BLaER1 (cell line): ENCODE measurements around the gene IMMP2L.

Experiments used
- H3K27ac ChIP-seq: shearing (Covaris generic); formaldehyde crosslinking; 2 replicates; pipeline ENCODE4 v1.8.1; 2022
- H3K27me3 ChIP-seq: shearing (Covaris generic); formaldehyde crosslinking; 2 replicates; pipeline ENCODE4 v1.8.1; 2022
- H3K36me3 ChIP-seq: shearing (Covaris generic); formaldehyde crosslinking; 2 replicates; pipeline ENCODE4 v1.8.1; 2022
- H3K4me1 ChIP-seq: shearing (Covaris generic); formaldehyde crosslinking; 2 replicates; pipeline ENCODE4 v1.8.1; 2022
- H3K4me2 ChIP-seq: shearing (Covaris generic); formaldehyde crosslinking; 2 replicates; pipeline ENCODE4 v1.8.1; 2022
- H3K4me3 ChIP-seq: shearing (Covaris generic); formaldehyde crosslinking; 2 replicates; pipeline ENCODE4 v1.8.1; 2022
- H3K9ac ChIP-seq: shearing (Covaris generic); formaldehyde crosslinking; 2 replicates; pipeline ENCODE4 v1.8.1; 2022
- H3K9me3 ChIP-seq: shearing (Covaris generic); formaldehyde crosslinking; 2 replicates; pipeline ENCODE4 v1.8.1; 2022
- H4K20me1 ChIP-seq: shearing (Covaris generic); formaldehyde crosslinking; 2 replicates; pipeline ENCODE4 v1.8.1; 2022
- Cebpa-rat ChIP-seq: shearing (Covaris generic); IDR thresholded peaks from 2 replicates; pipeline ENCODE4 v1.8.1; 2022

Gene IMMP2L

GRCh38 chr7:110813986-110814385, 748.3 kb downstream of the IMMP2L start:
- Histone ChIP-seq H3K36me3 (no peaks in the 10 kb centered on the region), H3K27ac (no peak overlapping the region), H3K4me3 (no peak overlapping the region), H3K9ac (no peak overlapping the region), H3K27me3 (no peaks in the 10 kb centered on the region), H3K9me3 (no peaks in the 10 kb centered on the region), H3K4me2 (no peak overlapping the region), H4K20me1 (no peaks in the 10 kb centered on the region), H3K4me1 (no peaks in the 10 kb centered on the region)
- TF ChIP-seq Cebpa-rat: no peak

GRCh38 chr7:110809832-110810231, 752.5 kb downstream of the IMMP2L start:
- H3K4me1 ChIP-seq: no peaks in the 10 kb centered on the region
- H3K27ac ChIP-seq: no peak overlapping the region
- H3K9ac ChIP-seq: no peak overlapping the region
- H3K4me3 ChIP-seq: no peak overlapping the region
- H3K36me3 ChIP-seq: no peaks in the 10 kb centered on the region
- H3K9me3 ChIP-seq: no peaks in the 10 kb centered on the region
- TF ChIP-seq Cebpa-rat: no peak
- no peaks in the 10 kb centered on the region for H3K27me3 ChIP-seq
- no peak overlapping the region for H3K4me2 ChIP-seq
- no peaks in the 10 kb centered on the region for H4K20me1 ChIP-seq

- Histone ChIP-seq H3K4me1 (no peaks in the 10 kb centered on the region), H3K9me3 (no peaks in the 10 kb centered on the region), H4K20me1 (no peaks in the 10 kb centered on the region), H3K9ac (no peak overlapping the region), H3K4me2 (no peak overlapping the region), H3K36me3 (no peaks in the 10 kb centered on the region), H3K4me3 (no peak overlapping the region), H3K27me3 (no peaks in the 10 kb centered on the region), H3K27ac (no peak overlapping the region)
- no peak for TF ChIP-seq Cebpa-rat
These were observed 753.9 kb downstream of the IMMP2L start for GRCh38 chr7:110808361-110808760.

GRCh38 chr7:110804501-110804900, 757.8 kb downstream of the IMMP2L start:
- H3K9me3 ChIP-seq: no peaks in the 10 kb centered on the region

GRCh38 chr7:110803602-110804143, 758.6 kb downstream of the IMMP2L start:
- H3K27me3 ChIP-seq: no peaks in the 10 kb centered on the region
- no peak overlapping the region for H3K9ac ChIP-seq
- no peak for TF ChIP-seq Cebpa-rat
- H3K9me3 ChIP-seq: no peaks in the 10 kb centered on the region
- no peaks in the 10 kb centered on the region for H3K4me1 ChIP-seq
- H3K36me3 ChIP-seq: no peaks in the 10 kb centered on the region
- H3K27ac ChIP-seq: no peak overlapping the region
- H3K4me2 ChIP-seq: no peak overlapping the region
- H4K20me1 ChIP-seq: no peaks in the 10 kb centered on the region
- no peak overlapping the region for H3K4me3 ChIP-seq

More at GRCh38 chr7:110804501-110804900, 757.8 kb downstream of the IMMP2L start:
- Histone ChIP-seq H3K27ac (no peak overlapping the region), H3K27me3 (no peaks in the 10 kb centered on the region), H3K9ac (no peak overlapping the region), H3K4me3 (no peak overlapping the region), H3K4me1 (no peaks in the 10 kb centered on the region), H3K4me2 (no peak overlapping the region), H3K36me3 (no peaks in the 10 kb centered on the region), H4K20me1 (no peaks in the 10 kb centered on the region)
- no peak for TF ChIP-seq Cebpa-rat

- Histone ChIP-seq H3K27ac (no peak overlapping the region), H3K27me3 (no peaks in the 10 kb centered on the region), H3K4me3 (no peak overlapping the region), H3K4me1 (no peaks in the 10 kb centered on the region), H3K9ac (no peak overlapping the region), H3K9me3 (no peaks in the 10 kb centered on the region), H4K20me1 (no peaks in the 10 kb centered on the region), H3K36me3 (no peaks in the 10 kb centered on the region), H3K4me2 (no peak overlapping the region)
- TF ChIP-seq Cebpa-rat: no peak
These were observed 760.8 kb downstream of the IMMP2L start for GRCh38 chr7:110801502-110801901.

GRCh38 chr7:110800984-110801383, 761.3 kb downstream of the IMMP2L start:
- Histone ChIP-seq H3K4me1 (no peaks in the 10 kb centered on the region), H3K9ac (no peak overlapping the region), H3K27me3 (no peaks in the 10 kb centered on the region), H4K20me1 (no peaks in the 10 kb centered on the region), H3K4me2 (no peak overlapping the region), H3K36me3 (no peaks in the 10 kb centered on the region), H3K4me3 (no peak overlapping the region), H3K9me3 (no peaks in the 10 kb centered on the region), H3K27ac (no peak overlapping the region)
- TF ChIP-seq Cebpa-rat: no peak

GRCh38 chr7:110797656-110798055, 764.6 kb downstream of the IMMP2L start:
- no peaks in the 10 kb centered on the region for H3K9me3 ChIP-seq
- no peaks in the 10 kb centered on the region for H4K20me1 ChIP-seq
- no peak overlapping the region for H3K4me2 ChIP-seq
- H3K36me3 ChIP-seq: no peaks in the 10 kb centered on the region
- no peaks in the 10 kb centered on the region for H3K4me1 ChIP-seq
- no peak for TF ChIP-seq Cebpa-rat
- no peak overlapping the region for H3K4me3 ChIP-seq
- no peaks in the 10 kb centered on the region for H3K27me3 ChIP-seq
- no peak overlapping the region for H3K27ac ChIP-seq
- no peak overlapping the region for H3K9ac ChIP-seq

- Histone ChIP-seq H3K36me3 (no peaks in the 10 kb centered on the region), H3K27ac (no peak overlapping the region), H3K4me3 (no peak overlapping the region), H3K9me3 (no peaks in the 10 kb centered on the region), H3K27me3 (no peaks in the 10 kb centered on the region), H3K9ac (no peak overlapping the region), H3K4me1 (no peaks in the 10 kb centered on the region), H3K4me2 (no peak overlapping the region), H4K20me1 (no peaks in the 10 kb centered on the region)
- no peak for TF ChIP-seq Cebpa-rat
These were observed 771.3 kb downstream of the IMMP2L start for GRCh38 chr7:110790992-110791391.

- TF ChIP-seq Cebpa-rat: no peak
- Histone ChIP-seq H3K4me2 (no peak overlapping the region), H3K27me3 (no peaks in the 10 kb centered on the region), H3K27ac (no peak overlapping the region), H3K4me1 (no peaks in the 10 kb centered on the region), H3K9me3 (no peaks in the 10 kb centered on the region), H3K36me3 (no peaks in the 10 kb centered on the region), H3K9ac (no peak overlapping the region), H4K20me1 (no peaks in the 10 kb centered on the region), H3K4me3 (no peak overlapping the region)
These were observed 775.8 kb downstream of the IMMP2L start for GRCh38 chr7:110786328-110786965.

- no peaks in the 10 kb centered on the region for H3K36me3 ChIP-seq
These were observed 777.5 kb downstream of the IMMP2L start for GRCh38 chr7:110784749-110785148.

More at GRCh38 chr7:110784749-110785148, 777.5 kb downstream of the IMMP2L start:
- no peaks in the 10 kb centered on the region for H3K27me3 ChIP-seq
- H3K4me3 ChIP-seq: no peak overlapping the region
- no peaks in the 10 kb centered on the region for H4K20me1 ChIP-seq
- H3K4me2 ChIP-seq: no peak overlapping the region
- no peak overlapping the region for H3K9ac ChIP-seq
- TF ChIP-seq Cebpa-rat: no peak
- no peaks in the 10 kb centered on the region for H3K9me3 ChIP-seq
- no peak overlapping the region for H3K27ac ChIP-seq
- no peaks in the 10 kb centered on the region for H3K4me1 ChIP-seq
